PC-3 (cell line): ENCODE data around the gene ADRA2B. TPM values are rescaled to one million over a fixed set of nuclear protein-coding genes. Genes with fewer than 3 reads are reported as not detected.
"Not testable (repeated sequence)": the region's sequence is repeated elsewhere in the genome, so short reads cannot be mapped to it uniquely, and the experiment has no call there.

ENCODE experiments used
- ATAC-seq: fragments of 200-7000 bp; cut with Tn5 transposase; 2 replicates; pipeline ENCODE4 v1.9.1; 2020; ENCODE audit warnings: mild to moderate bottlenecking, moderate library complexity
- BruUV-seq: library from RNA; stranded (reverse); fragments of 400-500 nt; replicated peaks from 2 replicates; lab custom pipeline; 2021; lab: Mats Ljungman, UMichigan
- CTCF ChIA-PET: fragments of 300-600 bp; sonication (Branson Sonifier 250); formaldehyde crosslinking; loops from one replicate; lab custom pipeline; 2022; ENCODE audit warnings: antibody characterized with exemption; lab: Charles Lee
- POLR2A ChIA-PET: fragments of 300-600 bp; sonication (Branson Sonifier 250); formaldehyde crosslinking; loops from one replicate; lab custom pipeline; 2022; ENCODE audit warnings: antibody characterized with exemption; ENCODE audit not compliant: unreplicated experiment; lab: Charles Lee
- DNase-seq: peaks from one replicate; pipeline ENCODE4 v3.0.0-alpha.2; 2015
- H2AFZ ChIP-seq: fragments of 300-600 bp; sonication (generic); 2 replicates; pipeline ENCODE4 v1.6.0; 2016; ENCODE audit warnings: antibody characterized with exemption, low read length
- H3F3A ChIP-seq: fragments of 300-600 bp; sonication (generic); one replicate; pipeline ENCODE4 v1.6.0; 2017; ENCODE audit warnings: antibody characterized with exemption, low read length, control low read depth, mild to moderate bottlenecking; ENCODE audit not compliant: unreplicated experiment
- H3K27ac ChIP-seq: fragments of 300-600 bp; sonication (generic); 2 replicates; pipeline ENCODE4 v1.5.1; 2016; ENCODE audit warnings: mild to moderate bottlenecking, low read length
- H3K27me3 ChIP-seq: fragments of 300-600 bp; sonication (generic); 2 replicates; pipeline ENCODE4 v1.6.1; 2016; ENCODE audit warnings: low read length, mixed read lengths
- H3K36me3 ChIP-seq: fragments of 300-600 bp; sonication (generic); 2 replicates; pipeline ENCODE4 v1.6.1; 2016; ENCODE audit warnings: low read depth, mixed run types, low read length, mixed read lengths
- H3K4me1 ChIP-seq: fragments of 300-600 bp; sonication (generic); 2 replicates; pipeline ENCODE4 v1.5.1; 2016; ENCODE audit warnings: low read length; ENCODE audit not compliant: insufficient read depth
- H3K4me2 ChIP-seq: fragments of 300-600 bp; sonication (generic); 2 replicates; pipeline ENCODE4 v1.6.0; 2016; ENCODE audit warnings: low read length
- H3K4me3 ChIP-seq: fragments of 300-600 bp; sonication (generic); 2 replicates; pipeline ENCODE4 v1.5.1; 2016; ENCODE audit warnings: mild to moderate bottlenecking, low read length, mixed read lengths
- H3K79me2 ChIP-seq: fragments of 300-600 bp; sonication (generic); 2 replicates; pipeline ENCODE4 v1.6.1; 2017; ENCODE audit warnings: low read length, mixed read lengths
- H3K9ac ChIP-seq: fragments of 300-600 bp; sonication (generic); 2 replicates; pipeline ENCODE4 v1.6.0; 2016; ENCODE audit warnings: mild to moderate bottlenecking, low read length
- H3K9me2 ChIP-seq: fragments of 300-600 bp; sonication (generic); replicated peaks from 2 replicates; pipeline ENCODE4 v1.6.1; 2016; ENCODE audit warnings: mixed run types, low read length, mixed read lengths
- H3K9me3 ChIP-seq: fragments of 300-600 bp; sonication (generic); 2 replicates; pipeline ENCODE4 v1.6.1; 2016; ENCODE audit warnings: low read length, mixed read lengths
- H4K20me1 ChIP-seq: fragments of 300-600 bp; sonication (generic); 2 replicates; pipeline ENCODE4 v1.6.1; 2016; ENCODE audit warnings: low read length, mixed read lengths
- CTCF ChIP-seq: fragments of 300-600 bp; sonication (generic); conservative IDR thresholded peaks from 2 replicates; pipeline ENCODE4 v1.5.1; 2017; ENCODE audit warnings: antibody characterized with exemption, low read depth, mild to moderate bottlenecking, low read length
- intact Hi-C: fragments of 100-400 bp; cut with micrococcal nuclease; formaldehyde crosslinking; loops from 2 replicates; pipeline ENCODE4 v1.9.0; 2023
- total RNA-seq: library from RNA; depleted of rRNA; stranded (reverse); fragments of >200 nt; gene quantifications from 2 replicates; pipeline ENCODE4 v1.2.3, GENCODE V29; 2014; rRNA removed

The ADRA2B gene
- total RNA-seq, 1 experiment from 2014 or later = not detected

GRCh38 chr2:96063116-96063899 is 53.1 kb downstream of the ADRA2B start:
- CTCF ChIA-PET = interaction anchor here (0.6 kb wide), 1 partner anchor 54 kb away, joined by 3 read pairs; no protein-coding TSS in a partner anchor
- H3K4me1 ChIP-seq, H3K9me3 ChIP-seq, BruUV-seq, H4K20me1 ChIP-seq, H3K4me3 ChIP-seq, intact Hi-C loops, H3K27me3 ChIP-seq, H3K9me2 ChIP-seq, POLR2A ChIA-PET, H3K79me2 ChIP-seq, H3F3A ChIP-seq, H3K9ac ChIP-seq, H3K27ac ChIP-seq, H3K36me3 ChIP-seq: not testable (repeated sequence)
- ATAC-seq (peak; percentile 90), DNase-seq (peak; percentile 64)
- peak; percentile 37; the same call in 1 of the 2 replicates for TF ChIP-seq CTCF
- Histone ChIP-seq H3K4me2 (peak overlapping the region; percentile 66), H2AFZ (peak overlapping the region; percentile 59; the same call in 1 of the 2 replicates)

Other genes starting within 250 kb of the ADRA2B start
- gene ANKRD36C, start 124.7 kb downstream of the ADRA2B start, total RNA-seq = 8.5 and 17.6 TPM in 2 replicates
- not detected in 2 replicates for gene GPAT2, start 81.7 kb downstream of the ADRA2B start, total RNA-seq
- gene ASTL, start 21.9 kb upstream of the ADRA2B start, total RNA-seq = not detected in 2 replicates
- 6.9 and 16.7 TPM in 2 replicates for gene DUSP2, start 28.9 kb upstream of the ADRA2B start, total RNA-seq
- 164 and 169 TPM in 2 replicates for gene STARD7, start 92.3 kb upstream of the ADRA2B start, total RNA-seq
- gene TMEM127, start 149.4 kb upstream of the ADRA2B start, total RNA-seq = 31.9 and 33.9 TPM in 2 replicates
- gene CIAO1, start 149.7 kb upstream of the ADRA2B start, total RNA-seq = 124 and 130 TPM in 2 replicates
- gene SNRNP200, start 189.0 kb upstream of the ADRA2B start, total RNA-seq = 77.8 and 124 TPM in 2 replicates
- not detected in 2 replicates for gene ITPRIPL1, start 208.7 kb upstream of the ADRA2B start, total RNA-seq
- gene NCAPH, start 219.2 kb upstream of the ADRA2B start, total RNA-seq = 85.5 and 89.6 TPM in 2 replicates